ENCODE results near the gene NOC4L.

NOC4L gene

DNA sequence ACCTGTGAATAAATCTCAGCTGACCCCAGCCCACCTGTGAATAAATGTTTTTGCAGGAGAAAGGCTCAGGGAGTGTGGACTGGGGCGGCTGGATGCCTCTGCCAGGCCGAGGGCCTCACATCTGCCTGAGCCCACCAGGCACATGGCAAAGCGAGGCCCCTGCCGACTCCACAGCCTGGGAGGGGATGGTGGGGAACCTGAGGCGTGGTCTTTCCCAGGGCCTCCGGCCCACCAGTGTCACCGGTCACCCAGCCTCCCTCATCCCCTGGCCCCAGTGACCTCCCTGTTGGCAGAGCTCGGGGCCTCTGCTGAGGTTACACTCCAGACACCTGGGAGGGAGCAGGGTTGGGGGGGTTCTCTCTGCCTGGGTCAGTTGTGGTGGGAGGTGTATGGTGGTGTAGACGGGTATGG, 8.2 kb downstream of the NOC4L start:
- intact Hi-C loops (cut with DNase I) = no loop called here

DNA sequence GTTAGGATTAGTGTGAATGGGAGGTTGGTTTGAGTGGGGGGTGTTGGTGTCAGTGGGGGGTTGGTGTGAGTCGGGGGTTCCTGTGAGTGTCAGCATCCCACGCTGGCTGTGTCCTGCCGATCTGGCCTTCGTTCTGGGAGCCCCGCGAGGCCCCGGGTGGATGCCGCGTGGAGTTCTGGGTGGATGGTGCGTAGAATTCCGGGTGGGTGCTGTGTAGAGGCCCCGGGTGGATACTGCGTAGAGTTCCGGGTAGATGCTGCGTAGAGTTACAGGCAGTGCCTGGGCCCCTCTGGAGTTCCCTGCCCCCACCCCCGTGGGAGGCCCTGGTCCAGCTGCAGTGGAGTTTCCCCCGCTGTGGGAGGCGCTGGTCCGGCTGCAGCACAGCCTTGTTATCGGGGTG, 8.7 kb downstream of the NOC4L start:
- DNase-seq = peak in 5 of 42 donors; percentile 2 to 21 (median 5)
- intact Hi-C loops (cut with DNase I) = no loop called here

More for the DNA sequence above, 8.2 kb downstream of the NOC4L start:
- peak in 5 of 42 donors; percentile 1 to 26 (median 2) for DNase-seq

DNA sequence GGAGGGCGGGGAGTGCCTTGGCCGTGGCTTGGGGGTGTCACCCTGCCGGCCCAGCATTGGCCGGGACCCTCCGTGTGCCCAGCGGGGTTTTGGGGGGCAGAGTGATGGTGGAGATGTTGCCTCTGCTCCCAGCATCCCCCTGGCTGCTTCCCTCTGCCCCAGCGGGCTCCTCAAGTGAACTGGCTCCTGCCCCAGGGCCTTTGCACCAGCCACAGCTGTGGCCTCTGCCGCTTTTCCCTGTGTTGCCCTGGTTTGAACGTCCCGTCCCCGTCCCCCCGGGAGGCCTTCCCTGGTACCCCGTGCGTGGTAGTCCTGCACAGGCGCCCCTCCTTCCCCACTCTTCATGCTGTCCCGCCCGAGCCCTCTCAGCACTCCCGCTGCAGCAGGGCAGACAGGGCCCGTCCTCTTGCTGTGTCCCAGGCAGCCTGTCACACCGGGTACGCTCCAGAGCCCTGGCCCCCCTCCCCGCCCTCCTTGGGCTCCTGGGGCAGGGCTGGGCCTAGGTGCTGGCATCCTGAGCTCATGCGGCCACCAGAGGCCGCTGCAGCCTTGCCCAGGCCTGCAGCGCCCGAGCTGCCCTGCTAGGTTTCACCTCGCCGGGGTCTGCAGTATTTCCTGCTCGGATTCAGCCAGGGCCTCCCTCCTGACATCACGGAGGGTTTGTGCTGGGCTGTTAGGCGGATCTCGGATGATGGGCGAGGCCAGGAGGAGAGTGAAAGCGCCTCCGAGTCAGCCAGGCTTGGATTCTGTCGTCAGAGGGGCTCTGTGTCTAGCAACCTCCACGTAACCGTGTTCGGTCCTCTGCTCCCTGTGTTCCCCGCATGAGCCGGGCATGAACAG, 9.5 kb downstream of the NOC4L start:
- intact Hi-C loops (cut with DNase I) = no loop called here
- DNase-seq = peak in 39 of 42 donors; percentile 27 to 78 (median 57)

DNA sequence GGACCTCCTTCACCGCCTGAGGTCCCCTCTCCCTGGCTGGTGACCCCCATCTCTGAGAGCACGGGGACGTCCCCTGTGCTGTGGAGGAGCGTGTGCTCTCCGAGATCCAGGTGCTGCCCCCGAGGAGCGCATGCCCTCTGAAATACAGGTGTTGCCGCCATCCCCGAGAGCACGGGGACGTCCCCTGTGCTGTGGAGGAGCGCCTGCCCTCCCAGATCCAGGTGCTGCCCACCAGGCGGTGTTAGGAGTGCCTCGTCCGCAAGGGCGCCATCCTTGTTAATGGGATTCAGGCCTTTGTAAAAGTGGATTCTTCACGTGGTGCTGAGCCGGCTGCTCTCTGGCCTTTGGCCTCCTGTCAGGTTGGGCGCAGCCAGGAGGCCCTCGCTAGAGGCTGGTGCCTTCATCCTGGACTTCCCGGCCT, 10.1 kb downstream of the NOC4L start:
- intact Hi-C loops (cut with DNase I) = no loop called here

DNA sequence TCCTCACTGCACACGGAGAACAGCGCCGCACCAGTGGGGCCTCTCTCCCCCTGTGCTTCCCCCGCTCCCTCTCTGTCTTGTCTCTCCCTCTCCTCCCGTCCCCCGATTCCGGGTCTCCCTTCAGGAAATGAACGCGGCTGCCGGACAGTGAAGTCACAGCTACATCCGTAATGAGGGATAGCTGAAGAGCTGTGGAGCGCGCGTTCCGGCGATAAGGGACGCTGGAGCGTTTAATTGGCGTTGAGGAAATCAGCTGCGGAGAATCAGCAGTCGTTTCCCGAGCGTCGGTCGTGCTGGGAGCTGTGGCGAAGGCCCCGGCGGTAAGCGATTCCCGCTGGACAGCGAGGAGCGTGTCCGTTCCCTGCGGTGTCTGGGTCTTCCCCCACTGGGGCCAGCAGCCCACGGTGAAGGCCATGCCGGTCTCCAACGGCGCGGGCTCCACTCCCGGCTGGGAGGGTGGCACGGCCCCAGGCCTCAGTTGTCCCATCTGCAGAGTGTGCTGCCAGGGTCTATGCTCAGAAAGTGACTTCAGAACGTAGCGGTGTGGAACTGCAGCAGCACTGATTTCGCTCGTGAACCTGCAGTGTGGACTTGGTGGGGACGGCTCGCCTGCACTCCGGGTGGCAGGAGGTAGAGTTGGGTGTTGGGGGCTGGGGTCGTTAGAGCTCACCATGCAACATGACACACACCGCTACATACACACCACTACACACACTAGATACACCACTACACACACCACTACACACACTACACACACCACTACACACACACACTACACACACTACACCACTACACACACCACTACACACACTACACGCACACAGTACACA, 10.9 kb downstream of the NOC4L start:
- DNase-seq = peak in 3 of 42 donors; percentile 1 to 4 (median 2)
- intact Hi-C loops (cut with DNase I) = no loop called here

More for the DNA sequence above, 10.1 kb downstream of the NOC4L start:
- DNase-seq = peak in 2 of 42 donors; percentile 1 to 3

DNA sequence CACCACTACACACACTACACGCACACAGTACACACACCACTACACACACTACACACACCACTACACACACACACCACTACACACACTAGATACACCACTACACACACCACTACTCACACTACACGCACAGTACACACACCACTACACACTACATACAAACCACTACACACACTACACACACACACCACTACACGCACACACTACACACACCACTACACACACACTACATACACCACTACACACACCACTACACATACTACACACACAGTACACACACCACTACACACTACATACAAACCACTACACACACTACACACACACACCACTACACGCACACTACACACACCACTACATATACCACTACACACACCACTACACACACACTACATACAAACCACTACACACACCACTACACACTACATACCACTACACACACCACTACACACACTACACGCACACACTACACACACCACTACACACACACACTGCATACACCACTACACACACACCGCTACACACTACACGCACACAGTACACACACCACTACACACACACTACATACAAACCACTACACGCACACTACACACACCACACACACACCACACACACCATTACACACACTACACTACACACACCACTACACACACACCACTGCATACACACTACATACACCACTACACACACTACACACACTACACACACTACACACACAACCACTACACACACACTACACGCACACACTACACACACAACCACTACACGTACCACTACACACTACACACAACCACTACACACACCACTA, 11.7 kb downstream of the NOC4L start:
- DNase-seq = no peak
- intact Hi-C loops (cut with DNase I) = no loop called here

DNA sequence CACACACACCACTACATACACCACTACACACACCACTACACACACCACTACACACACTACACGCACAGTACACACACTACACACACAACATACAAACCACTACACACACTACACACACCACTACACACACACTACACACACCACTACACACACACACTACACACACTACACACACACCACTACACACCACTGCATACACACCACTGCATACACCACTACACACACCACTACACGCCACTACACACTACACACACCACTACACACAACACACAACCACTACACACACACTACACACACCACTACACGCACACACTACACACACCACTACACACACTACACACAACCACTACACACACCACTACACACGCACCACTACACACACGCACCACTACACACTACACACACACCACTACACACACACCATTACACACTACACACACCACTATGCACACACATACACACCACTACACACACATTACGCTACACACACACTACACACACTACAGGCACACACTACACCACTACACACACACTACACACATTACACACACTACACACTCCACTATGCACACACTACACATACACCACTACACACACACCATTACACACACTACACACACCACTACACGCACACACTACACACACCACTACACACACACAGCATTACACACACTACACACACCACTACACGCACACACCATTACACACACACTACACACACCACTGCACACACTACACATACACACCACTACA, 12.5 kb downstream of the NOC4L start:
- DNase-seq = no peak
- intact Hi-C loops (cut with DNase I) = no loop called here

DNA sequence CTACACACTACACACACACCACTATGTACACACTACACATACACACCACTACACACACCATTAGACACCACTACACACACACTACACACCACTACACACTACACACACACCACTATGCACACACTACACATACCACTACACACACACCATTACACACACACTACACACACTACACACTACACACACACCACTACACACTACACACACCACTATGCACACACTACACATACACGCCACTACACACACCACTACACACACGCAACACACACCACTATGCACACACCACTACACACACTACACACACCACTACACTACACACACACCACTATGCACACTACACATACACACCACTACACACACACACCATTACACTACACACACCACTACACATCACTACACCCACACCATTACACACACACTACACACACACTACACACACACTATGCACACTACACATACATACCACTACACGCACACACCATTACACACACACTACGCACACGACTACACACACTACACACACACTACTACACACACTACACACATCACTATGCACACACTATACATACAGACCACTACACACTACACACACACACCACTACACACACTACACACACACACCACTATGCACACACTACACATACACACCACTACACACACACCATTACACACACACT, 13.6 kb downstream of the NOC4L start:
- intact Hi-C loops (cut with DNase I) = no loop called here
- no peak for DNase-seq

DNA sequence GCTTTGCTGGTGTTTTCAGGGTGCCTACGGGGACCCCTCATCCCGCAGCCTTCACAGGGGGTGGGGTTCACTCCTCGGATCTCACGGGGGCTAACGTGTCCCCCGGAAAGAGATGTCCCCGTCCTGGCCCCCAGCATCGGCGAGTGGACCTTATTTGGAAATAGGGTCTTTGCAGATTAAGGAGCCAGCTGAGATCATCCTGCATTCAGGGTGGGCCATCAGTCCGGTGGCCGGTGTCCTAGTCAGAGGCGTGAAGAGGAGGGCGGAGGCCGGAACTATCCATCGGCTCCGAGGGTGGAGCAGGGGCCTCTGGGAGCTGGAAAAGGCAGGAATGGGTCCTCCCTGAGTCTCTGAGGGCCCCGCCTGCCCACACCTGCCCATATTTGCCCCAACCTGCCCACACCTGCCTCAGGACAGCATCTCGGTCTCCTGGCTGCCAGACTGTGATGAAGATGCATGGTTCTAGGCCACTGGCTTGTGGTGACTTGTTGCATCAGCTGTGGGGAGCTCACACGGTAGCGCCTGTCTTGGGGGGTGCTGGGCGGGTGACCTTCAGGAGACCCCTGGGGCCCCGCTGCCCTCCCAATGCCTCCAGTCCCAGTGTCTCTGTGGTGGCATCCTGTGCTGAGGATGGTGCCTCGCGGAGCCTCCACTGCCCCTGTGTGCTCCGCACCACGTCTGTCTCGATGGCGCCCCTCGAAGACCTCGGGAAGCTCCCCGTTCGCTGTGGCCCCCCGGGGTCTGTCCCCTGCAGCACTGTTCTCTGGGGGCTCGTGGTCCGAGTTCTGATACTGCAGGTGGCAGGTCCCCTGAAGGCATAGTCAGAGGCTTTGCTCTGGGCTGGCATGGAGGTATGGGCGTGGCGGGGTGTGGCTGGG, 14.7 kb downstream of the NOC4L start:
- peak in 3 of 42 donors; percentile 1 to 4 (median 3) for DNase-seq
- intact Hi-C loops (cut with DNase I) = no loop called here

DNA sequence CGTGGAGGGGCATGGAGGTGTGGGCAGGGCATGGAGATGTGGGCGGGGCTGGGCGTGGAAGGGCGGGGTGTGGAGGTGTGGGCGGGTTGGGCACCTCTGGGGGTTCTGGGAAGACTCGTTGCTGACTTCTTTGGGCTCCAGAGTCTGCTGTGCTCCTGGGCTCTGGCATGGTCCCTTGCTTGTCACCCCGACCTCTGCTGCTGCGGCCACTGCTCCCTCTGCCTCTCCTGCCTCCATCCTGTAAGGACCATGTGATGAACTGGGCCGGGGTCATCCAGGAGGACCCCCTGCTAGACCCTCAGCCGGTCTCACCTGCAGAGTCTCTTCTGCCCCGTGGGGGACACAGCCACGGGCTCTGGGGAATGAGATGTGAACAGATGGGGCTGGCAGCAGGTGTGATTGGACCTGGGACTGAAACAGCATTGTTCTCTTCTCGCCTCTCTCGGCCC, 15.3 kb downstream of the NOC4L start:
- DNase-seq = peak in 2 of 42 donors; percentile 0 to 2

DNA sequence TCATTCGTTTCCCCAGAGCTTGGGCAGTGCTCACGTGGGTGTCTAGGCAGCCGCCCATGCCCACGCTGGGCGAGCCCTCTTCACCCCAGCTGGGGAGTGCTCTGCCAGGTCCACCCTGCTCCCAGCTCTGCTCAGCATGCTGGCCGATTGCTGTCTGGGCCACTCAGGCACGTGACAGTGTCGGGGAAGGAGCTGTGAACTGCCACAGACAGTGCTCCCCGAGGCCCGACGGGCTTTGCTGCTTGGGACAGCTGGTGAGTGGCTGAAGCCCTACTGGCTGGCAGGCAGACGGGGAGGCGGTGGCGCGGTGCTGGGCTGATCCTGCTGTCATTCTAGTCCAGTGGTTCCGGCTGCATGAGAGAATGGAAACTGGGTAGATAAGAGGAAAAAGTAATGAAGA, 15.8 kb downstream of the NOC4L start:
- intact Hi-C loops (cut with DNase I) = no loop called here
- DNase-seq = peak in 3 of 42 donors; percentile 4 to 5 (median 5)

More for the DNA sequence above, 15.3 kb downstream of the NOC4L start:
- intact Hi-C loops (cut with DNase I) = no loop called here

DNA sequence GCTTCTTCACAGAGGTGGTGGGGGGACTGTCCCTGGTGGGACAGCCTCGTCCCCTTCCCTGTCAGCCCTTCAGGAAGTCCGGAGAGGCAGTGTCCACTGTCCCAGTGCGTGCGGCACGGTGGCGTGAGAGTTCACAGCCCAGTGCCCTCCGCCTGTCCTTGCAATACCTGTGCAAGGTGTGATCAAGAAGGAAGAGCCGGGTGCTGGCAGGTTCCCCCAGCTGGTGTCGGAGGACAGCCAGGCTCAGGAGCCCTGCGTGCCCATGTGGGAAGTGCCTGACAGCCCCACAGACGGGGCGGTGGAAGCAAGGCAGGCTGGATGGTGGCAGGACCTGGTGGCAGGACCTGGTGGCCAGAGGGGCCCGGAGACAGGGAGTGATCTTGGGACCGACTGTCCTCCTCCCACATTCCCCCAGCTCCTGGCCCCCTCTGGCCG, 16.4 kb downstream of the NOC4L start:
- intact Hi-C loops (cut with DNase I) = no loop called here
- peak in 3 of 42 donors; percentile 2 to 4 (median 3) for DNase-seq

DNA sequence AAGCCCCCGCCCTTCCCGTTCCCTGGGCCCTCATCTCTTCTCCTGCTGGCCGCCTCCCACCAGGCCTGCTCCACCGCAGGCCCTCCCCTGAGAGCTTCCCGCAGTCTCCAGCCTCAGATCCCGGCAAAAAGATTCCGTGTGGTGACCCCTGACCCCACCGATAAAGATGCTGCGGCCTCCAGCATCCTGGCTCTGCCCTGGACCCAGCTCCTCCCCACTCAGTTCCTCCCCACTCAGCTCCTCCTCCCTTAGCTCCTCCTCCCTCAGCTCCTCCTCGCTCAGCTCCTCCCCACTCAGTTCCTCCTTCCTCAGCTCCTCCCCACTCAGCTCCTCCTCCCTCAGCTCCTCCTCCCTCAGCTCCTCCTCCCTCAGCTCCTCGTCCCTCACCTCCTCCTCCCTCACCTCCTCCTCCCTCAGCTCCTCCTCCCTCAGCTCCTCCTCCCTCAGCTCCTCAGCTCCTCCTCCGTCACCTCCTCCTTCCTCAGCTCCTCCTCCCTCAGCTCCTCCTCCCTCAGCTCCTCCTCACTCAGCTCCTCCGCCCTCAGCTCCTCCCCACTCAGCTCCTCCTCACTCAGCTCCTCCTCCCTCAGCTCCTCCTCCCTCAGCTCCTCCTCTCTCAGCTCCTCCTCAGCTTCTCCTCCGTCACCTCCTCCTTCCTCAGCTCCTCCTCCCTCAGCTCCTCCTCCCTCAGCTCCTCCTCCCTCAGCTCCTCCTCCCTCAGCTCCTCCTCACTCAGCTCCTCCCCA, 17.0 kb downstream of the NOC4L start:
- intact Hi-C loops (cut with DNase I) = no loop called here
- peak in 2 of 42 donors; percentile 2 to 3 for DNase-seq

DNA sequence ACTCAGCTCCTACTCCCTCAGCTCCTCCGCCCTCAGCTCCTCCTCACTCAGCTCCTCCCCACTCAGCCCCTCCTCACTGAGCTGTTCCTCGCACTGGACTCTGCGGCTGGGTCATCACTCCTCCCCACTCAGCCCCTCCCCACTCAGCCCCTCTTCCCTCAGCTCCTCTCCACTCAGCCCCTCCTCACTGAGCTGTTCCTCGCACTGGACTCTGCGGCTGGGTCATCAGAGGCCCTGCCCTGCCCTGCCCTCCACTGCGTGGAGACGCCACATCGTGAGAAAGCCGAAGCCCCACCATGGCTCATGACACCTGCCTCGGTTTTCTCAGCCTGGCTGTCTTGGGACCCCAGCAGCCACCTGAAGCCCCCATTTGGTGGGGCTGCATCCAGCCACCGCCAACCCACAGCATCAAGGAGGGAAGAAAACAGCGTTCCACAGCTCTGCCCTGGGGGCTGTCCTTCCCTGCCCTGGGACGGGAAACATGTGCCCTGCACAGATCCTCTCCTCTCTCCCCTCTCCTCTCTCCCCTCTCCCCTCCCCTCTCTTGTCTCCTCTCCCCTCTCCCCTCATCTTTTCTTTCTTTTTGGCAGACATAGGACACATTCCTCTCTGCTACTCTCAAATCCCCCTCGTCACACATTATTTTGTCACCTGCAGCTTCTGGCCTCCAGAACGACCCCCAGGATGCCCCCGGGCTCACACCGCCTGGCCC, 17.7 kb downstream of the NOC4L start:
- DNase-seq = peak in 2 of 42 donors; percentile 2 to 4
- intact Hi-C loops (cut with DNase I) = no loop called here

DNA sequence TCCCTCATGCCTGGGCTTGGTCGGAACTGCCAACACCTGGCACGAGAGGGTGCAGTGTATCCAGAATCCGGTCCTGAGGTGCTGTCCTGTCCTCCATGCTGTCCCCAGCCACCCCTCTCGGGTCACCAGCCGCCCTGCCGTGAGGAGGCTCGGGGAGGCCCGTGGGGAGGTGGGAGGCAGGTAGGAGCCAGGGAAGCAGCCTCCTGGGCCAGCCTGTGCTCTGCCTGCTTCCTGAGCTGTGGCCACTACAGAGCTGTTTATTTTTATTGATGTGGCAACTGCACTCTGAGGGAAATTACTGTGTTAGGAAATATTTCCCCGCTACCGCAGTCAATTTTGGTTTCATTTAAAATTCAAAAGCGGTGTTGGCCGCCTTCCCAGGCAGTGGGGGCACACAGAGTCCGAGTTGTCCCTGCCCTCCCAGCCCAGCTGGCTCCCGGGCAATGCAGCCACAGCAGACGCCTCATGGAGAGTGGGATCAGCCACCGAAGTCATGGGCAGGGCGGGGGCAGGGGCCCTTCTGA, 18.3 kb downstream of the NOC4L start:
- intact Hi-C loops (cut with DNase I) = no loop called here
- DNase-seq = peak in 32 of 42 donors; percentile 24 to 74 (median 49)
